GM20000 (cell line): ENCODE measurements around the gene PAPPA.

Source experiments
- DNase-seq: peaks from one replicate; pipeline ENCODE4 v3.0.0; 2012; ENCODE audit warnings: low spot score
- TF ChIP-seq, protein P1 (sequence below): IDR thresholded peaks from 2 replicates; pipeline ENCODE4 v1.5.1; 2012; ENCODE audit warnings: mild to moderate bottlenecking, control low read depth; ENCODE audit errors: extremely low read depth, missing control alignments

The PAPPA gene

DNA sequence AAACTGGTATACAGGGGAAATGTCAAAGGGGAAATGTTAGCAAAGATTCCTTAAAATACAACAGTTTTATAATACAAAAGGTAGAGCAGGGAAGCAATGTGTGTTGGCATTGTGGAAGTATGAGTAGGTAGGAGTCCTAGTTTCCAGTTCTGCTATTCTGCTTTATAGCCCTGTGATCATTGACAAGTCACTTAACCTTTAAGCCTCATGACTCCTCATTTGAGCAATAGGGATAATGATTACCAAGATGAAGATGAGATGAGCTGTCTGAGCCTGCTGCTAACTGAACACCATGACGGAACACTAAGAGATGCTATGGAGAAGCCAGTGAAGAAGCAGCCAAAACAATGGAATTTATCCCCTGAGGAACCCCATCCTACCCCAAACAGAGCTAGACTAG lies 251.7 kb downstream of the PAPPA start:
- no peak for DNase-seq
- TF ChIP-seq, protein P1, sequence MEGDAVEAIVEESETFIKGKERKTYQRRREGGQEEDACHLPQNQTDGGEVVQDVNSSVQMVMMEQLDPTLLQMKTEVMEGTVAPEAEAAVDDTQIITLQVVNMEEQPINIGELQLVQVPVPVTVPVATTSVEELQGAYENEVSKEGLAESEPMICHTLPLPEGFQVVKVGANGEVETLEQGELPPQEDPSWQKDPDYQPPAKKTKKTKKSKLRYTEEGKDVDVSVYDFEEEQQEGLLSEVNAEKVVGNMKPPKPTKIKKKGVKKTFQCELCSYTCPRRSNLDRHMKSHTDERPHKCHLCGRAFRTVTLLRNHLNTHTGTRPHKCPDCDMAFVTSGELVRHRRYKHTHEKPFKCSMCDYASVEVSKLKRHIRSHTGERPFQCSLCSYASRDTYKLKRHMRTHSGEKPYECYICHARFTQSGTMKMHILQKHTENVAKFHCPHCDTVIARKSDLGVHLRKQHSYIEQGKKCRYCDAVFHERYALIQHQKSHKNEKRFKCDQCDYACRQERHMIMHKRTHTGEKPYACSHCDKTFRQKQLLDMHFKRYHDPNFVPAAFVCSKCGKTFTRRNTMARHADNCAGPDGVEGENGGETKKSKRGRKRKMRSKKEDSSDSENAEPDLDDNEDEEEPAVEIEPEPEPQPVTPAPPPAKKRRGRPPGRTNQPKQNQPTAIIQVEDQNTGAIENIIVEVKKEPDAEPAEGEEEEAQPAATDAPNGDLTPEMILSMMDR, result no peak

DNA sequence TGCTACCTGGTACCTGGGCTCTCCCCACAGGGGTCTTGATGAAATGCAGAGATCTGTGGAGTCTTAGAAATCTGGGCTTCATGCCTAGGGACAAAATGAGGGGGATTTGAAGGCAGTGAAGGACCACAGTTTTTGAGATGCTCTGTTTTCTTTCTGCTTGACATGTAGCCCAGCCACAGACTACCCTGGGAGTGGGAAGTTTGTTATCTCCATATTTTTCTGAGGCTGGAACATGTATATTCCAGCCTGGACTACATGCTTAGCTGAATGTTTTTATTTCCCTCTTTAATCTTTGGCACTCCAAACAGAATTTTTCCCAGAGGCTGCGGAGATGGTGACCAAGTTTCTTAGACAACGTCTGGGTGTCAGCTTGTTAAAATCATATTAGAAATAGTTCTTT lies 252.9 kb downstream of the PAPPA start:
- TF ChIP-seq, protein P1, result no peak
- DNase-seq, result no peak

DNA sequence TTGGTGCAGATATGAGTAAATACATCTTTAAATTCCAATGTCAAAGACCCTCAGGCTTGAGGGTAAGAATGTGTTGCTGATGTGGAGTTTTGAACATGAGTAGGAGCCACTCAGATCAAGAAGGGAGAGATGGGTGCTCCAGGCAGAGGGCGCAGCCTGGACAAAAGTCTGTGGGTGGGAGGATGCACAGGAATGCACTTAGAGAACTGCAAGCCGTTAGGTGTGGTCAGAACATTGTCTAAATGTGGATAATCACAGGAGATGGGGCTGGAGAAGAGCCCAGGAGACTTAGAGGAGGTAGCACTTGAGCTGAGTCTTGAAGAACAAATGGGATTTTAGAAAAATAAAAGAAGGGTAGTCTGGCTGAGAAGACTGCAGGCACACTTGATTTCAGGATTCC lies 255.5 kb downstream of the PAPPA start:
- DNase-seq, result no peak
- TF ChIP-seq, protein P1, result no peak

DNA sequence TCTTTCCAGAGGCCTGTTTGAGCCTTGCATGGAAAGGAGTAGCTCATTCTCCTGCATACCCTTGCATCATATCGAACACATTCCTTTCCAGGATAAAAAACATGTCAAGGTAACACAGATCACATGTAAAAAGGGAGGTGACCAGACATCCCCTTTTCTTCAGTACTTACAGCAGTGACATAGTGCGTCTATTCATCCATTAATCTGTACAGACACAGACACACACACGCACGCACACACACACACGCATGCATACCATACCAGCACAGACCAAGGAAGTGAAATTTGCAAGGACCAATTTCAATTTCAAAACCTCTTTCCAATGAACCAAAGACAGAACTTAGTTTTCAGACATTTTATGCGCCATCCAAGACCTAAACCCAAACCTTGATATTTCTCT lies 256.0 kb downstream of the PAPPA start:
- DNase-seq, result no peak
- TF ChIP-seq, protein P1, result no peak

DNA sequence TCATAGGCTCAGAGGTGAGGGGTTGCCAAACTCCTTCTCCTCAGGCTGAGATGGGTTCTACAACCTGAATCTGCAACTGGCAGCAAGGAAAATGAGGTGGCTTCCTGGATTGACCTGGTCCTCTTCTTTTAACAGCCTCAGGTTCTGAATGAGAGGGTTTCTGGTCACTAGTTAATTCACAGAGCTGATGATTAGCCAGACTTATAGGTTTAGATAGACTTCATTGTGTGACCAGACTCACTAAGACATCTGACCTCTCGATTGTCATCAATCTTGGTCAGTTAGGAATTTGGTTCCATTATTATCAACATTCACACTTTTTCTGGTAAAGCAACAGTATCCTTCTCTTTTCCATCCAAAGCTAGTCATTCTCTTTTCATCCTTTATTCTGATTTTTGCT lies 257.9 kb downstream of the PAPPA start:
- TF ChIP-seq, protein P1, result no peak

DNA sequence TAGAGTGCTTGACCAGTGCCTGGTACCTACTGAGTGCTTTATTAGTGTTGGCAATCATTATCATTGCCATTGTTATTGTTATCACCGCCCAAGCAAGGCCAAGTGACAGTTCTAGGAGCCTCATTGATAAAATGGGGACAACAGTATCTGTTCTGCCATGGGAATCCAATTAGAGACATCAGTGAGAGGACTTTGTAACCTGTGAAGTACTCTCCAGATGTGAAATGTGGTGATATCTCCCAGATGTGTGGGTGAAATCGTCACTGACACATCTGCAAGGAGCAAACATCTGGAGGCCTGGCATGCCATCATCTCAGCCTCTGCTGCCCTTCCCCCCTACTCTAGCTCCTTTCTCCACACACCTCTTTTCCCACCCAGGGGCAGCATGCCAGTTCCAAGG lies 260.8 kb downstream of the PAPPA start:
- TF ChIP-seq, protein P1, result no peak
- no peak for DNase-seq

More for the DNA sequence above, 257.9 kb downstream of the PAPPA start:
- no peak for DNase-seq

DNA sequence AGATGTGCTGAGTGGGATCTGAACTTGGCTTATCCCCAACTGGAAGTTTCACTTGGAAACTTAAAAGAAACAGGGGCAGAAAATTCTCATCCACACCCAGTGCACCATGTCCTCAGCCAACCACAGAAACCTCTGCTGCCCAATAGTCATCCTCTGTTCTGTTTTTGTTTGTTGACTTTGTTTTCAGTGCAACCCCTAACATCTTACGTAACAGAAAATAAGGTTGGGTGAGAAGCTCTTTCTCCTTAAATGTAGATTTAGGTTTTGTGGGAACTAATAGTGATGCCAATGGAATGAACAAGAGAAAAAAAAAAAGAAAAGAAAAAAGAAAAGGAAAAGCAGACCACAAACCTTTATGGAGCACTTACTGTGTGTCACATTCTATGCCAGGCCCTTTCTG lies 262.8 kb downstream of the PAPPA start:
- TF ChIP-seq, protein P1, result no peak
- DNase-seq, result no peak
